ENCODE data around the gene GALNT11.
"Not testable (repeated sequence)": the region's sequence is repeated elsewhere in the genome, so short reads cannot be mapped to it uniquely, and the experiment has no call there.

The GALNT11 gene

DNA sequence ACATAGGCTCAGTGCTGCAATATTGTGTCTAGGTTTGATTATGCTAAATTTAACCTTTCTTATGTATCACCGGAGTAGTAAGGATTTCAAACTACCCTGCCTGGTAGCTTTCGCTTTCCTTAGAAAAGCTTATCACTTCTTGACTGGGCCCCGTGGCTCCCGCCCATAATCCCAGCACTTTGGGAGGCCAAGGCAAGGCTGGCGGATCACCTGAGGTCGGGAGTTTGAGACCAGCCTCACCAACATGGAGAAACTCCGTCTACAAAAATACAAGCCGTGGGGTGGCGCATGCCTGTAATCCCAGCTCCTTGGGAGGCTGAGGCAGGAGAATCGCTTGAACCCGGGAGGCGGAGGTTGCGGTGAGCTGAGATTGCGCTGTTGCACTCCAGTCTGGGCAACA, 49.9 kb downstream of the GALNT11 start:
- DNase-seq (ENCODE audit: low spot score) = not testable (repeated sequence)

DNA sequence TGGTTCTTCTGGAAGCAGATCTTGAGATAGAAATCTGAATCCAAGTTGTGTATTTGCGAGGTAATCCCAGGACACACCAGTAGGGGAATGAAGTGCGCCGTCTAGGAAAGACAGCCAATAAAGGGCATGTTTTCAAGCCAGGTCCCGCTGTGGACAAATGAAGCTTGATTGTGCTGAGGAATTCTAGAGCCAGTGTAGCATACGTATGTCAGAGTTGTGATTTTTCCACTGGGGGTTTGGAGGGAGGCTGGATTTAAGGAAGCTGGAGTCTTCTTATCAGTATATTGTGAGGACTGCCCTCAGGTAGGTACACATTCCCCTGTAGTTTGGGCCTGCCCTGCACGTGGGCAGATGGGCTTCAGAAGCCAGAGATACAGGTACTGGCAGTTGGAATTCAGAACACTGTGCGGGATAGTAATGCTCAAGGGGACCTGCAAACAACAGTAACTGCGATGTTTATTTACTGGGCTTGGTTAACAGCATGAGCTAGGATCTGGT, 50.9 kb downstream of the GALNT11 start:
- DNase-seq (ENCODE audit: low spot score) = peak; percentile 38

DNA sequence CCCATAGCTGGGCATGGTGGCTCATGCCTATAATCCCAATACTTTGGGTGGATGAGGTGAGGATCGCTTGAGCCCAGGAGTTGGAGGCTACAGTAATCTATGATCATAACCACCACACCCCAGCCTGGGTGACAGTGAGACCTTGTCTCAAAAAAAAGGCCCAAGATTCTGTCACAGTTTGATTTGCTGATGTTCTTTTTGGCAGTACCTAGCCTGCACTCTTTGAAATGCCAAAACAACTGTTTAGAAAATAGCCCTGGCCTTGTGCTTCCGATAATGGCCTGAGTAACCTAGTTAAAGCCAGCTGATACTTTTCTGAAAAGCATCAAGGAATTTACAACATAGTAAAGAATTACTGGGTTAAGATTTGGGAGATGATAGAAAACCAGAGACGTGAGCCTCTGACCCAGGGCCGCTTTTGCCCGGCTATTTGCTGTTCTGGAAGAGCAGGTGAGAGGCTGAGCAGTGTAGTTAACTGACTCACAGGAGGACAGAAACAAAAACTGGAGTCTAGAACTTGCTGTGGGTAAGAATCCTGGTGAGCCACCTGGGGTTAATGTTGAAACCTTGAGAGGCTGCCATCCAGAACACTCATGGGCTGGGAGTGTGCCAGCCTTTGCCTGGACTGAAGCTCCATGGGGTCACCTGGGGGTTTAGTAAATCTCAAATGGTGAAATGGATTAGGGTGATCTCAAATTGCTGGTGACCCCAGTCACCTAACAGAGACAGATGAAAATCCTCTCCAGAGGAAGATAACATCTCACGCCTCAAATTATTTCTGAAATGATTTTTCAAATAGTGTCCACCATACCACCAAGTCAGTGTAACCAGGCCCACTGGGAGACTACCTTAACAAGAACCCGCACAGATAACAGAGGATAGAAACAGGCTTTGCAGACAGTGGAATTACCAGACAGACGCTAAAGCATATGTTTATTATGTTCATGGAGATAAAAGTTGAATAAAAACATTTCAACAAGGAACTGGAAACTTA, 51.8 kb downstream of the GALNT11 start:
- DNase-seq (ENCODE audit: low spot score) = no peak

DNA sequence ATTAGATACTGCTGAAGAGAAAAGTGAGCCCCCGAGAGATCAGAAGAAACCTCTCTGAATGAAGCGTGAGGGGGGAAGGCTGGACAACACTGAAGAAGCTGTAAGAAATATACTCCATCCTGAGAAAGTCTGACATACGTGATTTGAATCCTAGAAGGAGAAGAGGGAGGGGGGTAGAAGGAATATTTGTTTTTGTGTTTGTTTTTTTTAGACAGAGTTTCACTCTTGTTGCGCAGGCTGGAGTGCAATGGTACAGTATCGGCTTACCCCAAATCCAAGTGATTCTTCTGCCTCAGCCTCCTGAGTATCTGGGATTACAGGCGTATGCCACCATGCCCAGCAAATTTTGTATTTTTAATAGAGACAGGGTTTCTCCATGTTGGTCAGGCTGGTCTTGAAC, 52.6 kb downstream of the GALNT11 start:
- DNase-seq (ENCODE audit: low spot score) = no peak

DNA sequence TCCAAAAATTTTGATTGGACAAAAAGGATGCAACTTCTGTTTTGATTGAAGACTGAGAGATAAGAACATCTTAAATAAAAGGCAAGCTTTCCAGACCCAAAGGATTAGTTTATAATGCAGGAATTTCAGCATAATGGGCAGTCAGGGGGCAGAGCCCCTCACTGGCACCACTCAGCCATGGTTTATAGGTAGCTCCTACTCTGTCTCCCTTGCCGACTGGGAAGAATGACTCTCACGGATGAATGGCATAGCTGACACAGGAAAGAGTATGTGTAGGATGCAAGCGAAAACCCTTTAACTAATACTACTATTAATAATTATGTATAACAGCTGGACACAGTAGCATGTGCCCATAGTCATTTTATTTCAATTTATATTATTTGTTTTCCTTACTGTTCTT, 53.3 kb downstream of the GALNT11 start:
- DNase-seq (ENCODE audit: low spot score) = no peak

DNA sequence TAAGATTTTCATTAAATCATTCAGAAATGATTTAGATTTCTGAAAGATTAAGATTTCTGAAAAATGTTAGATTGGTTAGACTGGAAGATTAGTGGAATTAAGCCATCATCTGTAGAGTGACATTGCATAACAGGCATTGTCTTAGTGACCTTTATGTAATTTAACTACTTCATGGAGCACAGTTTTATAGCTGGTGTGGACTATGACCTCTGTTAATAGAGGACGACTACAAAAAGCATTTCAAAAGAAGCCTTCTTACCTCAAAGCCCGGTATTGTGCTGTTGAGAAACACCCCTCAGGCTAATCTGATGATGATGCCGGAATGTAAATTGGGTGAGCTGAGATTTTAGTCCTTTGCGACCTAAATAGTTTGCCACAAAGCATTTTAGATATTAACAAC, 55.6 kb downstream of the GALNT11 start:
- DNase-seq (ENCODE audit: low spot score) = no peak

DNA sequence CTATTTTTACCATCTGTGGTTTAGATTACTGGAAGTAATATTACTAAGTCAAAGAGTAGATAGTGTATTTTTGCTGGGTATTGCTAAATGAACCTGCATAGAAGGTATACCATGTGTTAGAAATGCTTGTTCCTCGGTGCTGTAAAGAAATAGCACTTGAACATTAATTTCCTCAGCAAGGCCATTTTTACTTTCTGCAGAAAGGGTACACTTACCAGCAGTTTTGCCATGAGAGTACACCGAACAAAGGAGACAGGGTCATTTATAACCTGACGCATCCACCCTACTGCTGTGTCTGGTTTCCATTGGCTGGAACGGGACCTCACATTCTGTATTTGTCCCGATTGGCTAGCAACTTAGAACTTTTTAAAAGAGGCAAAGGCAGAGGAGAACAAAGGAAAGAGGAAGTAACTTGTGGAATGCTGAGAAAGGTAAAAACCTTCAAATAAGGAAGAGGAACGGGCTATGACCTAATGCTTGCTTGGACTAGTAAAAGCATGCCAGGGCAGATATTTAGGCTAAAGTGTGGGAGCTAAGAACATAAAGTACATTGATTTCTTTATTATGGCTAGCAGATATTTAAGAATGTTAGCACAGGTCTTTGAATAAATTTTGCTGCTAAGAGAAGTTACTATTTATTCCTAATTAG, 56.7 kb downstream of the GALNT11 start:
- not testable (repeated sequence) for DNase-seq (ENCODE audit: low spot score)

DNA sequence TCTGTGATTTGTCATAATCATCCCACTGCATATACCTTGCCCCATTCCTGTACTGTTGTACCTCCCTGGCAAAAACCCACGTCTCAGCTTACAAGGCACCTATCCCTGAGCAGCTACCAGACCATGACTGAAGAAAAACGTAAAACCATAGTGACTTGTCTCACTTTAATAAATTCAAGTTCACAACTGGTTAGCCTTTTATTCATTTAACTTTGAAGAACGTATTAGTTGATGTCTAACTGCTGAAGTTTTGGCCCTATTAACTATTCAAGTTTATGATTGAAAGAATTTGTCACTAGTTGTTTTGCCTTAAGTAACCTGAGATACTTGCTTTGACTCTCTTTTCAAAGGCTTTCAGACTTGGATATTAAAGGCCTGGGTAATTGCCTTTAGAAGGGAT, 59.7 kb downstream of the GALNT11 start:
- DNase-seq (ENCODE audit: low spot score) = no peak

DNA sequence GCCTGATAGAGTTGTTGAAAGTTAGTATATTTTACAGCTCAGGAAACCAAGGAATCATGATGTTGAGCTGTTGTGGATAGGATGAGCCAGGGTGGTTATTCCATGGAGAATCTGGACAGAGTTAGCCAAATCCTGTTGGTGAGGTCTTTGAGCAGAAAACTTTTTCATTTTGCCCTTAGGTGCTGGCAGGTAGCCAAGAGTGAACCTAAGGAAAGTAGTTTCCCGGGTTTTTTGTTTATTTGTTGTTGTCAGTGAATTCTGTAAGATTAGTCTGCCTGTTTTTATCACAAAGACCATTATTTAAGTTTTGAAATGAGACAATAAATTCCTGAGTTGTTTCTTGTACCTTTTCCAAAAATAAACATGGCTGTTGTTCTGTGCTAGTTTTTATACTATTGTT, 61.0 kb downstream of the GALNT11 start:
- no peak for DNase-seq (ENCODE audit: low spot score)

DNA sequence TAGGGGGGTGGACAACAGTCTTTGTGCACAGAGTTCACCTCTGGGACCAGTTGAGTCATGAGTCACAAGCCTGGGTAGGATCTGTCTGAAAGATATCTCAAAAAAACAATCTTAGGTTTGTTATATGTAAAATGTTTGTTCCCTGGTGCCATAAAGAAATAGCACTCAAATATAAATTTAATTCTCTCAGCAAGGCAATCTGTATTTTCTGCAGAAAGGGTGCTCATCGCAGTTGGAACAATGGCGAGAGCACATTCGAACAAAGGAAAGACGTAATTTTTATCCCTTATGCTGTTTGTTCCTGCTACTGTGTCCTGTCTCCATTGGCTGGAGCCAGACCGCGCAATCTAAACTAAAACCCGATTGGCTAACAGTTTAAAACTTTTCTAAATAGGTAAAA, 63.7 kb downstream of the GALNT11 start:
- no peak for DNase-seq (ENCODE audit: low spot score)

DNA sequence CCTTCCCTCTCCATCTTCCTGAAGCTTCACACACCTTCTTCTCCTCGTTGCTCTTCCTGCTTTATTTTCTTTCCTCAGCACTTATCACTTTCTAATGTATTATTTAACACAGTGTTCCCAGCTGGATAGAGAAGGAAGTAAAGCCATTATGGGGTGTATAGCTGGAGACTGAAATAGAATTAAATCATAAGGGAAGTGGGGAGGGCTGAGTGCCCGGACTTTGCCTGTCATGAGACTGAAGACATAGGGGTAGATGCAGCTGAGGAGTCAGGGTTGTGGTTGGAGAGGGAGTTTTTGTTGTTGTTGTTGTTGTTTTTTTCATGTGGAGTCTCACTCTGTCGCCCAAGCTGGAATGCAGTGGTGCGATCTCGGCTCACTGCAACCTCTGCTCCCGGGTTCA, 65.3 kb downstream of the GALNT11 start:
- no peak for DNase-seq (ENCODE audit: low spot score)

DNA sequence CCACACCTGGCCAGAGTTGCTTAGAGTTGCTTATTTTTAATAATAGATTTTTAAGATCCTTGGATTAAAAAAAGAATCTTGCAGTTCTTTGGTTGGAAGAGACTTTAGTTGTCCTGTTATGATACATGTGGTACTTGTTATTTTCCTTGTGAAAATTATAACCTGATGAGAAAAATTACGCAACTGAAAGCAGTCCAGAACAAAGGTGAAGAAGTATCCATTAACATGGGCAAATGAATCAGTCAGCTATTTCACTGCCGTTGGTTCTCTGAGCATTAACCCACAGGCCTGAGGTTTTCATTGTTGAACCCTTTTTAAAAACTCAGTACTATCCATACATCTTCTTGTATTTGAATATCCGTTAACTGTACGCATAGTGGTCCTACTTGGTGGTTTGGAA, 68.2 kb downstream of the GALNT11 start:
- no peak for DNase-seq (ENCODE audit: low spot score)

DNA sequence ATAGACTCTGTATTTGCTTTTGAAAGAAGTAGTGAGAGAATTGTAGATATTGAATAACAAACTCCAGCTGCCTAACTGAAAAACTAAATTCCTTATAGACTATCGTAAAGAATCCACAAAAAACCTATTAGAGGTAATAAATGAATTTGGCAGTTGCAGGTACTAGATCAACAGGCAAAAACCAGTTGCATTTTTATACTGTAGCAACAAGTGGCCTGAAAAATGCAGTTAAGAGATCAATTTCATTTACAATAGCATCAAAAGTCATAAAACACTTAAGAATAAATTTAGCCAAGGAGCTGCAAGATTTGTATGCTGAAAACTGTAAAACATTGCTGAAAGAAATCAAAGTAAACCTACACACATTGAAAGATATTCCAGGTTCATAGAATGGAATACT, 70.3 kb downstream of the GALNT11 start:
- DNase-seq (ENCODE audit: low spot score) = no peak

DNA sequence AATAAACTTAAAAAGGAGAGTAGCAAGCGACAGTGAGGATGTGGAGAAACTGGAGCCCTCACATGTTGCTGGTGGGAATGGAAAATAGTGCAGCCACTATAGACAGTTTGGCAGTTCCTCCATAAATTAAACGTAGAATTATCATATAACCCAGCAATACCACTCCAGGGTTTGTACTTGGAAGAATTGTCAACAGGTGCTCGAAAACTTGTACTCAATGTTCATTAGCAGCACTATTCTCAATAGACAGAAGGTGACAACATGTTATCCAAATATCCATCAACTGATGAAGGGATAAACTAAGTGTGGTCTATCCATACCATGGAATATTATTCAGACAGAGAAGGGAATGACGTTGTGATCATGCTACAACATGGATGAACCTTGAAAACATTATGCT, 71.9 kb downstream of the GALNT11 start:
- DNase-seq (ENCODE audit: low spot score) = no peak

DNA sequence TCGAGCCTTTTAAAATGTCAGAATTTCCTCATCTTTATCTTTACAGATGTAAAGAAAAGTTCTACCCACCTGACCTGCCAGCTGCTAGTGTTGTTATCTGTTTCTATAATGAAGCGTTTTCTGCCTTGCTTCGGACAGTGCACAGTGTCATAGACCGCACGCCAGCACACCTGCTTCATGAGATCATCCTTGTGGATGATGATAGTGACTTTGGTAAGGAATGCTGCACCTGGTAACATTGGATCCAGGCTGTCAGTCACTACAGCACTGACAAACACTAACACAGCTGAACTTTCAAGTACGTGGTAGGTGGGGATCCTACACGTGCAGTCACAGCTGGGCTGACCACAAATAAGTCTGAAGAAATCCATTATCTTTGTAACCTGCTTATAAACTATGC, 77.6 kb downstream of the GALNT11 start:
- DNase-seq (ENCODE audit: low spot score) = no peak

DNA sequence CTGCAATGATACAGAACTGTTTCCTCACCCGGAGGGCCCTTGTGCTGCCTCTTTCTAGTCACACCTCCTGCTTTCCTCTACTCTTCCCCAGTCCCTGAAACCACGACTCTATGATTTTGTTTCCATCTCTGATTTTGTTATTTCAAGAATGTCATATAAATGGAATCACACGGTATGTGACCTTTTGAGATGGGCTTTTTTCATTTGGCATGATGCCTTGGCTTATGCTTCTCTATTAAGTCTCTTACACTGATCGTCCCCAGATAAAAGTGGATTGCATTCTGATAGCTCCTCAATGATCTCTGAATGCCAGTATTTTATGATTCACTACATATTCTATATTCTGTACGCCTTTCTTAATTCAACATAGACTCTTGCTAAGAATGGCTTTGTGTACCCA, 78.2 kb downstream of the GALNT11 start:
- DNase-seq (ENCODE audit: low spot score) = no peak

DNA sequence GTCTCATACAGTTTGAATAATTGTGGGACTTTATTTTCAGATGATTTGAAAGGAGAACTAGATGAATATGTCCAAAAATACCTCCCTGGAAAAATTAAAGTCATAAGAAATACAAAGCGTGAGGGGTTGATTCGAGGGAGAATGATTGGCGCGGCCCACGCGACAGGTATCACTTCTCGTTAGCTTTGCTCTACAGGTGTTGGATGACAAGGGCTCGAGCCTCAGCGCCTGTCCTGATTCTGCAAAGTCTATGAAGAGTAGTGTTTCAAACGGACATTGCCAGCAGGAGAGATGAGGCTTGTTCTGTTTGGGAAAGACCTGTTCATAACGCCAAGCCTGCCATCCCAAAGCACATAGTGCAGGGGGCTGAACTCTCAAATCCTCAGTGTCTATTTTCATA, 79.7 kb downstream of the GALNT11 start:
- DNase-seq (ENCODE audit: low spot score) = no peak

DNA sequence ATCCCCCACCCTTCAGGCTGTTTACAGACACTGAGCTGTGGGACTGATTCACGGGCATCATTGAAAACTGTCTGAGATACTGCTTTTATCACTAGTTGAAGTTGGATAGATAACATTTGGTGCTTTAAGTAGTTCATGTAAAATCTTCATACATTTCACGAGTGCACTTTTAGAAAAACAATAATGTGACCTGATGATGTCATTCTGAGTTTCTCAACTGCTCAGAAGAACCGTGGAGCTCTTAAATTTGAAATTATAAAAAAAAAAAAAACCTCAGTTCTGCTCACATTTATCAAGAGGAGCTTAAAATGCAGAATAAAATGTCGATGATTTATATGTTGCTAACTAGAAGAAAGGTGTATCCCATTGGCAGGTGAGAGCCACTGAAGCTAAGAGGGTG, 81.5 kb downstream of the GALNT11 start:
- no peak for DNase-seq (ENCODE audit: low spot score)

DNA sequence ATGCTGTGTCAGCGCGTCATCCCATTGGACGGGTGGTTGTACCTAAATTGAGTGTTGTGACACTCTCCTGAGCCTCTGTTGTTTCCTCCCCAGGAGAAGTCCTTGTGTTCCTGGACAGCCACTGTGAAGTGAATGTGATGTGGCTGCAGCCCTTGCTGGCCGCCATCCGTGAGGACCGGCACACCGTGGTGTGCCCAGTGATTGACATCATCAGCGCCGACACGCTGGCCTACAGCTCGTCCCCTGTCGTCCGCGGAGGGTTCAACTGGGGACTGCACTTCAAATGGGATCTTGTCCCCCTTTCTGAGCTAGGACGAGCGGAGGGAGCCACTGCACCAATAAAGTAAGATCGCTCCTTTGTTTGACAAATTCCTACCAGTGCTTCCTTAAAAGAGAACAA, 82.5 kb downstream of the GALNT11 start:
- no peak for DNase-seq (ENCODE audit: low spot score)

DNA sequence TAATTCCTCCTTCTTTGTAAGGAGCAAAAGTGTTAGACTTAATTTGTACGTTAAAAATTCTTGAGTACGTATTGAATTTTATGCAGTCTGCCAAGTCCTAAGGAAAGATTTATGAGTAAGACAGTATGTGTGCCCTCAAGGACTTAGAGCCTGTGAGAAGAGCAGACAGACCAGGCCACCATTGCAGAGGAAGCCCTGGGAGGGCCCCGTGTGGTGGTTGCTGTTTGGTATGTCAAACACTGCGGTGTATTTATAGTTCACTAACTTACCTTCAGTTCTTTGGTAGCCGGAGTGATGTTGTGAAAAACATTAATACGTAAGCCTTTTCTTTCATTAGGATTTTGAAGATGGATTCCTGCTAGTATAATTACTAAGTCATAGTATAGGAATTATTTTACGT, 82.9 kb downstream of the GALNT11 start:
- DNase-seq (ENCODE audit: low spot score) = no peak

DNA sequence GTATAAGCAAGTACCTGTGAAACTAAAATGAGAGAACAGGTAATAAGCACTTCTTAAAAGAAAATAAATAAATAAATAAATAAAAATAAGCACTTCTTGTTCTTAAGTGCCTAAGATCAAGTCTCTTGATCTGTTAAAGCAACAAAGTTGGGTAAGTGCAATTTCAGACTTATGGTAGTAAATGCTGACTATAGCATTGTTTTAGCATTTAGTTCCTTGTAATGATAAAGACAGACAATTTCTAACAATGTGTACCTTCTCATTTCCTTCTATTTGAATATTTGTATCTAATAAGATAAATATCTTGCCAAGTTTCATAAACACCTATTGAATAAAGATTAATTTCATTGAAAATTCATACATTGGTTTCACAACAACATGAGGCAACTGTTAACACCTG, 87.4 kb downstream of the GALNT11 start:
- no peak for DNase-seq (ENCODE audit: low spot score)

DNA sequence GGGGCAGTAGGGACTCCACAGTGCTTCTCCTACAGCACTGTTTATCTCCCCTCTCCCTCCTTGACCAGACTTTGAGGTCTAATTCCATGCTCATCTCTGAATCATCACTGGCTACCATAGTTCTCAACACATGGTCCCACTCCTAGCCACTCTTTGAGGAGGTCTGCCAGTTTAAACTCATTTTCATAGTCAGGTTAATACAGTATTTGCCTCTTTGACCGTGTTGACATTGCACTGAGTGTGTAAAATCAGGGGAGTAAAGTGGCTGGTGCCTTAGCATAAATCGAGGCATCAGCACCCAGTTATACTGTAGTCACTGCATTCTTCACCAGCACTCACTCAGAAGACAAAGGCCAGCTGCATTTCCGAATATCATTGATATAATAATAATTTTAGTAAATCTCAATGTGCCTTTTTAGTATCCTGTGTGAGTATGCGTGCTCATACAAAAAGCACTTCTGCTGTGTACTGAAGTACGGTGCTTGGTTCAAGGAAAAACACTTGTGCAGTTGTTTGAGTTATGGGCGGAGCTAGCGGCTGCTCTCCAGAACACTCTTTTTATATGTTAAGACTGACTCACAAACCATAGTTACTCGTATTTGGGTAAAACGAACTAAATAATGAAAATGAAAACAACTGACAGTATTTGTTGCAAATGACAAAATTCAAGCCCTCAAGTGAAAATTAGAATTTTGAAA, 89.7 kb downstream of the GALNT11 start:
- no peak for DNase-seq (ENCODE audit: low spot score)

DNA sequence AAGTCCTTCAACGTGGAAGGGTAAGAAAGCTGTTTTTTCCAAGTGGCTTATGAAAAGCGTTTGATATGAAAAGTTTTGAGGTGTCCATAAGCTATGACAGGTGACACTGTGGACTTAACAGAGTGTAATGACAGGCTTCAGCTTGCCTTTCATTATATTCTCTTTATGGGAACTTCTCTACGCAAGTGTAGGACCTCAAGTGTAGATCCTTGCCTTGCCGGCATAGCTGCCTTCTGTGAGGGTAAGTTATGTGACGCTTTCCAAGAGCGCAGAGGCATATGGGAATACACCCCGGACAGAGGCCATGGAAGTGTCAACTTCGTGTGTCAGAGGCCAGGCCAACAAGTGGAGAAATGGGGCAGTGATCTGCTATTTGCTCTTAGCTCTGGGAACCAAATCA, 91.9 kb downstream of the GALNT11 start:
- no peak for DNase-seq (ENCODE audit: low spot score)
